Trophoblast cell (in vitro differentiated cells and primary cell): Measurements from ENCODE around the gene CST1.
"Not testable (repeated sequence)": the region's sequence is repeated elsewhere in the genome, so short reads cannot be mapped to it uniquely, and the experiment has no call there.

Experiments
- DNase-seq, 2 donors: peaks; one replicate each; pipeline ENCODE4 v3.0.0-alpha.2; 2016
- H2AFZ ChIP-seq: 2 replicates; pipeline ENCODE4 v1.6.1; 2013; ENCODE audit warnings: low read length, moderate library complexity, mild to moderate bottlenecking; ENCODE audit not compliant: insufficient read depth, poor library complexity
- H2AK5ac ChIP-seq: 2 replicates; pipeline ENCODE4 v1.6.1; 2013; ENCODE audit warnings: mild to moderate bottlenecking, low read length
- H2BK120ac ChIP-seq: 2 replicates; pipeline ENCODE4 v1.6.1; 2013; ENCODE audit warnings: low read length, mild to moderate bottlenecking, moderate library complexity; ENCODE audit not compliant: insufficient read depth, poor library complexity
- H2BK12ac ChIP-seq: 2 replicates; pipeline ENCODE4 v1.6.1; 2013; ENCODE audit warnings: mild to moderate bottlenecking, low read length, moderate library complexity
- H2BK5ac ChIP-seq: 2 replicates; pipeline ENCODE4 v1.6.1; 2013; ENCODE audit warnings: low read length, low read depth, moderate library complexity, mild to moderate bottlenecking; ENCODE audit not compliant: poor library complexity
- H3K14ac ChIP-seq: 2 replicates; pipeline ENCODE4 v1.6.1; 2013; ENCODE audit warnings: mild to moderate bottlenecking, low read length
- H3K18ac ChIP-seq: 2 replicates; pipeline ENCODE4 v1.6.1; 2013; ENCODE audit warnings: mild to moderate bottlenecking, low read length
- H3K23ac ChIP-seq: 2 replicates; pipeline ENCODE4 v1.6.1; 2013; ENCODE audit warnings: low read length
- H3K27ac ChIP-seq: 2 replicates; pipeline ENCODE4 v1.5.1; 2013; ENCODE audit warnings: low read depth, mild to moderate bottlenecking, inconsistent platforms, low read length, moderate library complexity
- H3K27me3 ChIP-seq: 2 replicates; pipeline ENCODE4 v1.6.1; 2013; ENCODE audit warnings: inconsistent platforms, mild to moderate bottlenecking, low read length, moderate library complexity; ENCODE audit not compliant: insufficient read depth
- H3K36me3 ChIP-seq, 2 experiments: 1 replicate in 1 of 2; 2 replicates in 1 of 2; pipeline ENCODE4 v1.6.1; 2013; ENCODE audit warnings: low read length in 2 of 2, mild to moderate bottlenecking in 2 of 2, moderate library complexity in 1 of 2; ENCODE audit not compliant: insufficient read depth in 2 of 2, control insufficient read depth in 1 of 2
- H3K4ac ChIP-seq: 2 replicates; pipeline ENCODE4 v1.6.1; 2013; ENCODE audit warnings: low read depth, mild to moderate bottlenecking, low read length, moderate library complexity
- H3K4me1 ChIP-seq, 2 experiments: 1 replicate in 1 of 2; 2 replicates in 1 of 2; pipeline ENCODE4 v1.6.1; 2013; ENCODE audit warnings: low read length in 2 of 2, mild to moderate bottlenecking in 2 of 2, moderate library complexity in 1 of 2; ENCODE audit not compliant: insufficient read depth in 2 of 2, control insufficient read depth in 1 of 2
- H3K4me2 ChIP-seq: 2 replicates; pipeline ENCODE4 v1.6.1; 2013; ENCODE audit warnings: inconsistent platforms, mild to moderate bottlenecking, low read length, moderate library complexity
- H3K4me3 ChIP-seq: 2 replicates; pipeline ENCODE4 v1.5.1; 2013; ENCODE audit warnings: mild to moderate bottlenecking, low read depth, low read length, inconsistent platforms
- H3K79me1 ChIP-seq: one replicate; pipeline ENCODE4 v1.6.1; 2013; ENCODE audit warnings: low read length
- H3K79me2 ChIP-seq: 2 replicates; pipeline ENCODE4 v1.6.1; 2013; ENCODE audit warnings: low read length, mild to moderate bottlenecking; ENCODE audit not compliant: control insufficient read depth, insufficient read depth, poor library complexity
- H3K9ac ChIP-seq: 2 replicates; pipeline ENCODE4 v1.6.1; 2013; ENCODE audit warnings: mild to moderate bottlenecking, low read length
- H3K9me3 ChIP-seq: 2 replicates; pipeline ENCODE4 v1.6.1; 2013; ENCODE audit warnings: low read depth, mild to moderate bottlenecking, control low read depth, inconsistent platforms, low read length; ENCODE audit not compliant: insufficient read depth
- H4K12ac ChIP-seq: 2 replicates; pipeline ENCODE4 v1.6.1; 2013; ENCODE audit warnings: low read depth, mild to moderate bottlenecking, low read length, moderate library complexity
- H4K8ac ChIP-seq: 2 replicates; pipeline ENCODE4 v1.6.1; 2013; ENCODE audit warnings: low read depth, mild to moderate bottlenecking, low read length, moderate library complexity
- H4K91ac ChIP-seq: one replicate; pipeline ENCODE4 v1.6.1; 2013; ENCODE audit warnings: low read depth, mild to moderate bottlenecking, low read length, moderate library complexity
- WGBS: extraction: QIAGEN DNeasy Blood & Tissue Kit; methylation state at CpG from one replicate; pipeline ENCODE4 v1.1.7; 2013; ENCODE audit warnings: missing lambda C conversion rate; ENCODE audit not compliant: insufficient read length, insufficient coverage; ENCODE audit errors: extremely low coverage; 5-methylcytosine and 5-hydroxymethylcytosine counted together

Gene CST1

GRCh38 chr20:23777380-23777779 lies 26.6 kb upstream of the CST1 start:
- H3K14ac ChIP-seq, H3K4ac ChIP-seq, H3K23ac ChIP-seq, H3K4me2 ChIP-seq, H3K9ac ChIP-seq, H2BK120ac ChIP-seq, H3K27me3 ChIP-seq, H2BK5ac ChIP-seq, H3K79me2 ChIP-seq, H4K91ac ChIP-seq, H2BK12ac ChIP-seq, H2AFZ ChIP-seq, H3K4me3 ChIP-seq, H4K8ac ChIP-seq, H3K79me1 ChIP-seq, H3K18ac ChIP-seq, H2AK5ac ChIP-seq, H3K27ac ChIP-seq, H3K4me1 ChIP-seq, H3K36me3 ChIP-seq, H3K9me3 ChIP-seq, H4K12ac ChIP-seq, DNase-seq: not testable (repeated sequence)
- no CpG with 5 or more reads among the region's 8 CpGs for WGBS

DNA sequence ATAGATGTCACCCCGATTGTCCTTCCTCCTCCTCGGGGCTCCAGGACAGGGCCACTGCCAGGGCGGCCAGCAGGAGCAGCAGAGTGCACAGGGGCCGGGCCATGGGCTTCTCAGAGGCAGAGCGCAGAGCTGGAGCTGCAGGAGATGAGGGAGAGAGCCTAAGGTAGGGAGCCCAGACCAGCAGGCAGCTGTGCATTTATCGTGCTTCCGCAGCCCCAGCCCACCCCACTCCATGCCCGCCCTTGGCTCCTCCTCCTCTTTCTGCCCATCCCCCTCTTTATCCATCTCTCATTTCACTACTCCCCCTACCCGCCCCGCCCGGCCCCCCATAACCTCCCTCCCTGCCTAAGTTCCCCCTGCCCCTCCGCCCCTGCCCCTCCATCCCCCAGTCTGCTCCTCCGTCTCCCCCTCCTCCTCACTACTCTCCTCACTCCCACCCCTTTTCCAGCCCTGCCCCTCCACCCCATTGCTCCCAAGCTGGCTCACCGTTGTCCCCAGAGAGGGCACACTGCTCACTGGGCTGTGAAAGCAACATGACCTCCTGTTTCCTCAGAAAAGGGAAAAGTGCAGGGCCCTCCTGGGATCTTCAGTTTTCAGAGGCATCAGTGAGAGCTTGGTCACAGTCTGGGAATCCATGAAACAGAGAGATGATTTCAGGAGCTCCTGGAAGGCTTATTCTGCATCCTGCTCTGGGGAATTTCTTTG lies 25.5 kb upstream of the CST1 start:
- Histone ChIP-seq H3K79me2 (no peaks in the 10 kb centered on the region), H4K8ac (no peak overlapping the region), H3K9me3 (no peaks in the 10 kb centered on the region), H3K4me1 (no peaks in the 10 kb centered on the region), H3K9ac (no peak overlapping the region), H3K23ac (no peak overlapping the region), H2BK120ac (no peak overlapping the region), H3K27ac (no peak overlapping the region), H3K4ac (no peak overlapping the region), H4K91ac (no peak overlapping the region), H2BK12ac (no peak overlapping the region), H3K4me3 (no peak overlapping the region), H2BK5ac (no peak overlapping the region), H3K18ac (no peak overlapping the region), H3K4me2 (no peak overlapping the region), H2AK5ac (no peak overlapping the region), H3K36me3 (no peaks in the 10 kb centered on the region), H3K27me3 (no peaks in the 10 kb centered on the region), H3K14ac (no peak overlapping the region), H4K12ac (no peak overlapping the region), H2AFZ (no peak overlapping the region), H3K79me1 (no peaks in the 10 kb centered on the region)
- DNase-seq: no peak
- no CpG with 5 or more reads among the region's 14 CpGs for WGBS

DNA sequence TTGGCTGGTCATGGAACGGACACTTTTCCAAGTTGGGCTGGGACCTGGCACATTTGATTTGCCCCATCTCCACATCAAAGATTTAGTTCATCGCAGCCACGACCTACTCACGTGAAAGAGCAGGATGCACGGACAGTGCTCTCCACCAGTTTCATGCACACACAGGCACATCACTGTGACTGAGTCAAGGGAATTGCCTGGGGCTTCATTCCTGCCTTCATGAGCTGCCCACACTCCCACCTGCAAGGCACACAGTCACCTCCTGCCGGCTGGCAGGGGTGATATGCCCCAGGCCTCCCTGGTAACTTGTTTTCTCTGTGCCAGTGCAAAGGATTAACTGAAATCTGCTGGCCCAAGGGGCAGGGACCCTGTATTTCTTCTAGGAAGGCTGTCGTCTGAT lies 23.3 kb upstream of the CST1 start:
- Histone ChIP-seq H2BK12ac (no peak overlapping the region), H3K79me1 (no peaks in the 10 kb centered on the region), H3K36me3 (no peaks in the 10 kb centered on the region), H3K27ac (no peak overlapping the region), H3K9ac (no peak overlapping the region), H3K79me2 (no peaks in the 10 kb centered on the region), H2BK5ac (no peak overlapping the region), H4K12ac (no peak overlapping the region), H2BK120ac (no peak overlapping the region), H3K4me2 (no peak overlapping the region), H4K8ac (no peak overlapping the region), H3K23ac (no peak overlapping the region), H3K18ac (no peak overlapping the region), H2AFZ (no peak overlapping the region), H3K4me3 (peak overlapping the region; percentile 9), H2AK5ac (no peak overlapping the region), H3K4ac (no peak overlapping the region), H4K91ac (no peak overlapping the region), H3K9me3 (no peaks in the 10 kb centered on the region), H3K27me3 (no peaks in the 10 kb centered on the region), H3K14ac (no peak overlapping the region), H3K4me1 (no peaks in the 10 kb centered on the region)
- DNase-seq: no peak
- no CpG with 5 or more reads among the region's 7 CpGs for WGBS

GRCh38 chr20:23773579-23773978 lies 22.8 kb upstream of the CST1 start:
- Histone ChIP-seq H2BK120ac (no peak overlapping the region), H3K9me3 (no peaks in the 10 kb centered on the region), H3K36me3 (no peaks in the 10 kb centered on the region), H4K91ac (no peak overlapping the region), H3K4me1 (no peaks in the 10 kb centered on the region), H3K79me2 (no peaks in the 10 kb centered on the region), H3K27me3 (no peaks in the 10 kb centered on the region), H2AK5ac (no peak overlapping the region), H3K18ac (no peak overlapping the region), H2BK5ac (no peak overlapping the region), H3K4me2 (no peak overlapping the region), H3K4me3 (no peak overlapping the region), H3K9ac (no peak overlapping the region), H3K14ac (no peak overlapping the region), H2BK12ac (no peak overlapping the region), H4K8ac (no peak overlapping the region), H3K27ac (no peak overlapping the region), H4K12ac (no peak overlapping the region), H3K4ac (no peak overlapping the region), H3K79me1 (no peaks in the 10 kb centered on the region), H3K23ac (no peak overlapping the region), H2AFZ (no peak overlapping the region)
- DNase-seq: no peak
- WGBS: no CpG with 5 or more reads among the region's 4 CpGs
